ENCODE data around the gene HECTD4.
A peak's percentile ranks its signal among the peaks of the same experiment; 100 is the strongest.

Gene HECTD4, protein sequence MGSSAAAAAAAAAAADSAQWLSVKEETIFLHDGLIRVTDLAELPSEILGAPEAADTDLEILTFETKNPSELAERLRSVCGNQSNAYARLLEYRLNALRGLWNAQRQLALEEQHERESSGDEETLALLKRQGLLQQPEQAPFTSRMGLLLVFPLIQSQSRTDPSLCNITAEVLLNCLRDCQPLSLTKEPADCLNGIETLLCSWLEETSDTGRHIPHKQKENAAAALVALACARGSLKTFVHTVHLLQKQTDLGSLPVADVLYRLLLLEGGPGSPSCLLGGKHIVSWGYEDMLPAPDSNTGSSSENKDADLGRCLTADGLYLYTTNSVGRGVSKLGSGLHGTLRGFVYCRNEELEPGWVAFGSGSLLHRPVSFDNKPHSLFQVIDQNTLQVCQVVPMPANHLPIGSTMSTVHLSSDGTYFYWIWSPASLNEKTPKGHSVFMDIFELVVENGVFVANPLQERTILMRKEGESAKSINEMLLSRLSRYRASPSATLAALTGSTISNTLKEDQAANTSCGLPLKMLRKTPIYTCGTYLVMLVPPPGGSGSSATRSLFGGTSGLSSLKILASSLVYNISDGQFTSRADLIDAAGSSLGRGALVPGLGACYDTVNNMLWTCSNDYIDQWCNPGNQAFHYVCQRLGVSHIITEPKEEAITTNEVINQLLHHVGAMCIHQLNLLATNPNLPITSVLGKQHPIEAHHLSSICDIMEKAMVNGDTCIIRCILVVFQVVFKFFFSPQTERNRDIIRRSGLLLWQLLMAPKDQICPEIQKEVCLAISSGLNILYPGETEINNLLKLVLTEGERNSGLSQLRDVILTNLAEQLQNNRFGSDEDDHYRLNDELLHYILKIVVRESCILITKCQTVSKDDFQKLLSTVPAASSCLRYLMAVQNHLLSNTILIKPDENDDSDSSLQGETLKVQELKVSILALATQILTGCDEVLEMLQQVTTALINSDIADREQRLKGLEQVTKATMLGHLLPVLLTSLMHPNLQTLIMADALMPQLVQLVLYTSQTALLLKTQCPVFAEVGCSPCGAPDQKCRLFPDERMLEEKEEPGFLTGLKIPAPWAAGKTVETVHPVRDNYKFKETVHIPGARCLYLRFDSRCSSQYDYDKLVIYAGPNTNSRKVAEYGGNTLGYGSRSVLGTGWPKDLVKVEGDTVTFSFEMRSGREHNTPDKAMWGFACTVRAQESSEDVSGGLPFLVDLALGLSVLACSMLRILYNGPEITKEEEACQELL (N-terminal part only)

DNA sequence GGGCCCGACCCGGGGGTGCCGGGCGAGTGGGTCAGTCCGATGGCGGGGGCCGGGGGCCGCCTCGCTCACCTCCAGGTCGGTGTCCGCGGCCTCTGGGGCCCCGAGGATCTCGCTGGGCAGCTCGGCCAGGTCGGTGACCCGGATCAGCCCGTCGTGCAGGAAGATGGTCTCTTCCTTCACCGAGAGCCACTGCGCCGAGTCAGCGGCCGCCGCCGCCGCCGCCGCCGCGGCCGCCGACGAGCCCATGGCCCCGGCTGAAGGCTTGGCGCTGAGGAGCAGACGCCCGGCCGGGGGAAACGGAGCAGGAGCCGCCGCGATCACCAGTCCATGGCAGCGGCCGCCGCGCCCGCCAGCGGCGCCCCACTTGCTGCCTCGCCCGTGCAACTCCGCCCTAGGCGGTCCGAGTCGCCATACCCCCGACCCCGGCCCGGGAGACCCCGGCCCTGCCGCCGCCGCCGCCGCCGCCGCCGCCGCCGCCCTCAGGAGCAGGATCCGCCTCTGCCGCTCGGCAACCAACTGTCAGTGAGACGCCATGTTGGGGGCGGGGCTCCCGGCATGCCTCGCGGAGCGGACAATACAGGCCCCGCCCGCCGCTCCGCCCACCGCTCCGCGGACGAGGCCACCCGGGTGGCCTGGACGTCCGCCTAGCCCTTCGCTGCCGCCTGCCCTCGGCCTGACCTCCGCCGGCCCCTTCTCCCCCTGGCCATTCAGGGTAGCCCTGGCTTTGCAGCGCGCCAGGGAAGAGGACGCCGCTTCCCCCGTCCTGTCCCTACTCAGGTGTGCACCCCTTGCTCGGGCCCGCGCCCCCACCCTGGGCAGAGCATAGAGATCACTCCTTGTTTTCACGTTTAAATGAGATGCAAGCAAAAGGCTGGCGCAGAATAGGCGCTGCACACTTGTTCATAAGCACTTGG is at the start of gene HECTD4:
TSS of gene HECTD4 (minus strand) at position 549 of the 914 bp plus-strand sequence. CDS start at position 246, 303 bp downstream.
- peak; percentile 92 to 96 for DNase-seq (ENCODE audit: low read depth in 1 of 2, low spot score in 1 of 2)
- TF ChIP-seq JUND (IDR thresholded peaks at IDR 0.05; ENCODE audit: low read depth) = no peak
- in situ Hi-C loops (cut with HindIII; ENCODE audit: low pct_unique_long_range_greater_than_20kb, low sequenced_read_pairs) = no loop called here

- no peak for TF ChIP-seq JUND (IDR thresholded peaks at IDR 0.05; ENCODE audit: low read depth)
- DNase-seq (ENCODE audit: low read depth in 1 of 2, low spot score in 1 of 2) = no peak
- in situ Hi-C loops (cut with HindIII; ENCODE audit: low pct_unique_long_range_greater_than_20kb, low sequenced_read_pairs) = no loop called here
Observed at GRCh38 chr12:112431965-112432364, 49.7 kb upstream of the HECTD4 start.

DNA sequence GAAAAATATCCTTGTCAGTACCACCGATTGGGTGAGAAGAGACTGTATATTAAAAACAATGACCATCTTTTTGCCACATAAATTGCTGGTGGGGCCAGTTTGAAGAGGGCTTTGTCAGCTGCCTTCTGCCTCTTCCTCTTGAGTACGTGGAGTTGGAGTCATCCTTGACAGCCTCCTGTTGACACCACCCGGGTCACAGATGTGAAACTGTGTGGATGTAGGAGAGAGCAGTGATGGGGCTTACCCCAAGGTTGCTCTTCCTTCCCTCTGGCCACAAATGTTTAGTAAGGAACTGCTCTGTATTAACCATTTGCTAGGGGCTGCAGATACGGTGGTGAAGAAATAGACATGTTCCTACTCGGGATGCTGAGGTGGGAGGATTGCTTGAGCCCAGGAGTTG is 48.7 kb upstream of the HECTD4 start:
- no peak for TF ChIP-seq JUND (IDR thresholded peaks at IDR 0.05; ENCODE audit: low read depth)
- in situ Hi-C loops (cut with HindIII; ENCODE audit: low pct_unique_long_range_greater_than_20kb, low sequenced_read_pairs) = no loop called here
- DNase-seq (ENCODE audit: low read depth in 1 of 2, low spot score in 1 of 2) = no peak

GRCh38 chr12:112427760-112428159 is 45.5 kb upstream of the HECTD4 start:
- in situ Hi-C loops (cut with HindIII; ENCODE audit: low pct_unique_long_range_greater_than_20kb, low sequenced_read_pairs) = no loop called here

DNA sequence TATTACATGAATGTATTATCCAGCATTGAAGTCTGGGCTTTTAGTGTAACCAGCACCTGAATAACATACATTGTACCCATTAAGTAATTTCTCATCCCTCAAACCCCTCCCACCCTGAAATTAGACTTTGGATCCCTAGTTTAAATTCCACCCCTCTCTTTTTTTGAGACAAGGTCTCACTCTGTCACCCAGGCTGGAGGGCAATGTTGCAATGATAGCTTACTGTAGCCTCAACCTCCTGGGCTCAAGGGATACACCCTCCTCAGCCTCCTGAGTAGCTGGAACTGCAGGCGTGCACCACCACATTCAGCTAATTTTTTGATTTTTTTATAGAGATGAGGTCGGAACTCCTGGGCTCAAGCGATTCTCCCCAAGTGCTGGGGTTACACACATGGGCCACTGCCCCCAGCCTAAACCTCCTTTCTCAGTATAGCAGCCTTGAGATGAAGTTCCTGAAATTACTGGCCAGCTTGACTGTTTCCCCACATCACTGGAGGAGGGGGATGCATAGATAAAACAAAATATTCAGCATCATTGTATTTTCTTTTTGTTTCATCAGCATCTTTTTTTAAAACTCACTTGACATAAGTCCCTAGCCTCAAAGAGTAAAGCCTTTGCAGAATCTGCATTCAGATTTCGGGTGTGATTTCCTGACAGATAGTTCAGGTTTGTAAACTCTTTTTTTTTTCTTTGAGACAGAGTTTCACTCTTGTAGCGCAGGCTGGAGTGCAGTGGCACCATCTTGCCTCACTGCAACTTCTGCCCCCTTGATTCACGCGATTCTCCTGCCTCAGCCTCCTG is 43.6 kb upstream of the HECTD4 start:
- no peak for DNase-seq (ENCODE audit: low read depth in 1 of 2, low spot score in 1 of 2)
- no peak for TF ChIP-seq JUND (IDR thresholded peaks at IDR 0.05; ENCODE audit: low read depth)
- in situ Hi-C loops (cut with HindIII; ENCODE audit: low pct_unique_long_range_greater_than_20kb, low sequenced_read_pairs) = no loop called here

More at GRCh38 chr12:112427760-112428159, 45.5 kb upstream of the HECTD4 start:
- TF ChIP-seq JUND (IDR thresholded peaks at IDR 0.05; ENCODE audit: low read depth) = no peak
- no peak for DNase-seq (ENCODE audit: low read depth in 1 of 2, low spot score in 1 of 2)

GRCh38 chr12:112424126-112424525 is 41.9 kb upstream of the HECTD4 start:
- in situ Hi-C loops (cut with HindIII; ENCODE audit: low pct_unique_long_range_greater_than_20kb, low sequenced_read_pairs) = no loop called here
- TF ChIP-seq JUND (IDR thresholded peaks at IDR 0.05; ENCODE audit: low read depth) = no peak
- no peak for DNase-seq (ENCODE audit: low read depth in 1 of 2, low spot score in 1 of 2)

DNA sequence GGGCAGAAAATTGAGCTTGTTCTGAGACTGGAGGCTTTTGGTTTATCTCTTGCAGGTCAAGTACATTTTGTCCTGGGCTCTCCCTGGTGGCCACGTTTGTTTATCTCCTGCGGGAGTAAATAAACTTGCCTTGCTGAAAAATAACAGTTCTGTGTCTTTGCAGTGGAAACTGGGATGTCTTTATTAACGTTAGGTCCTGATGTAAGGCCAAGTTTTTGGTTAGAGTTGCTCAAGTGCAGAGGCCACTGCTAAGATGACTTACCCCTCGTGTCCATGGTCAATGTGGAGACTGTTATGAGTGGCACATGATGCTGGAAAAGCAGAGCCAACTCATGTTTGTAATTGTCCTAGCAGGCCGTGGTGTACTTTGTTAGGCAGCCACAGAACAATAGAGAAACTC is 40.3 kb upstream of the HECTD4 start:
- no peak for TF ChIP-seq JUND (IDR thresholded peaks at IDR 0.05; ENCODE audit: low read depth)
- DNase-seq (ENCODE audit: low read depth in 1 of 2, low spot score in 1 of 2) = no peak
- in situ Hi-C loops (cut with HindIII; ENCODE audit: low pct_unique_long_range_greater_than_20kb, low sequenced_read_pairs) = no loop called here

- no peak for DNase-seq (ENCODE audit: low read depth in 1 of 2, low spot score in 1 of 2)
- in situ Hi-C loops (cut with HindIII; ENCODE audit: low pct_unique_long_range_greater_than_20kb, low sequenced_read_pairs) = no loop called here
- TF ChIP-seq JUND (IDR thresholded peaks at IDR 0.05; ENCODE audit: low read depth) = no peak
Observed at GRCh38 chr12:112421363-112421762, 39.1 kb upstream of the HECTD4 start.

- no peak for TF ChIP-seq JUND (IDR thresholded peaks at IDR 0.05; ENCODE audit: low read depth)
- no peak for DNase-seq (ENCODE audit: low read depth in 1 of 2, low spot score in 1 of 2)
- in situ Hi-C loops (cut with HindIII; ENCODE audit: low pct_unique_long_range_greater_than_20kb, low sequenced_read_pairs) = no loop called here
Observed at GRCh38 chr12:112420740-112421139, 38.5 kb upstream of the HECTD4 start.

DNA sequence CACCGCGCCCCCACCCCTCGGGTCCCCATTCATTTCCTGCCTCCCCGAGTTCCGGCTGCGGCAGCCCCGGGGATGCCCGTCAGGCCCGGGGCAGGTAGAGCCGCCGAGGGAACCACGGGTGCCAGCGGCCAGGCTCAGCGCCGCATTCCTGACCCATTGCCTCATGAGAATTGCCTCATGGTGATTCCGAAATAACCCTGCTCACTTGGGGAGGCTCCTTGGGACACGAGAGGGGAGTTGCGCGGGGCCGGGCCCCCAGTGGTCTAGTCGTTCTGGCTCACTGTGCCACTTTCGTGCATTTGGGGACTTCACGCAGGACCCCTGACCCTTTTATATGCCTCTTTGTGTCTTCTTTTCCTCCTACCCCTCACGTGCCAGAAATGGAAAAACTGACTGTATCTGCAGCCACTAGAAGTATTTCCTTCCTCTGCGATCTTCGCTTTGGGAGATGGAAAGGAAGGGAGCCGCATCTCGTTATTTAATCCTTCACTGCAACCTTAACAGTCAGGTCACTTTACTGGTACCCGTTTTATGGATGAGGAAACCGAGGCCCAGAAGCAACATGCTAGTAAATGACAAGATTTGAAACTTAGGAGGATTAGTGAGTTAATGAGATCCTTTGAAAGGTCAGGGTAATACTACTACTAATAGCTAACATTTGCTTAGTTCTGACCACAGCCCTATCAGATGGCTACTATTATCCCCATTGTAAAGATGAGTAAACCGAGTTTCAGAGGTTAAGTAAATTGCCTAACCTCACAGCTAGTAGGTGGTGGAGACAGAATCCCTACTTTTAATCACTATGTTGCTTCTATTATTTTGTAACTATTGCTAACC is 37.3 kb upstream of the HECTD4 start:
- in situ Hi-C loops (cut with HindIII; ENCODE audit: low pct_unique_long_range_greater_than_20kb, low sequenced_read_pairs) = no loop called here
- peak; percentile 52 to 86 for DNase-seq (ENCODE audit: low read depth in 1 of 2, low spot score in 1 of 2)
- 0 out of 2 replicates have a peak, but pooled peaks have one; percentile 27 for TF ChIP-seq JUND (IDR thresholded peaks at IDR 0.05; ENCODE audit: low read depth)

Measured in T47D (cell line).